ENCODE measurements around the gene FNBP1L.
A peak's percentile ranks its signal among the peaks of the same experiment; 100 is the strongest.
"Not testable (repeated sequence)": the region's sequence is repeated elsewhere in the genome, so short reads cannot be mapped to it uniquely, and the experiment has no call there.

The FNBP1L gene

GRCh38 chr1:93443454-93443853 is 4.5 kb upstream of the FNBP1L start:
- no peak for DNase-seq (ENCODE audit: low spot score)

DNA sequence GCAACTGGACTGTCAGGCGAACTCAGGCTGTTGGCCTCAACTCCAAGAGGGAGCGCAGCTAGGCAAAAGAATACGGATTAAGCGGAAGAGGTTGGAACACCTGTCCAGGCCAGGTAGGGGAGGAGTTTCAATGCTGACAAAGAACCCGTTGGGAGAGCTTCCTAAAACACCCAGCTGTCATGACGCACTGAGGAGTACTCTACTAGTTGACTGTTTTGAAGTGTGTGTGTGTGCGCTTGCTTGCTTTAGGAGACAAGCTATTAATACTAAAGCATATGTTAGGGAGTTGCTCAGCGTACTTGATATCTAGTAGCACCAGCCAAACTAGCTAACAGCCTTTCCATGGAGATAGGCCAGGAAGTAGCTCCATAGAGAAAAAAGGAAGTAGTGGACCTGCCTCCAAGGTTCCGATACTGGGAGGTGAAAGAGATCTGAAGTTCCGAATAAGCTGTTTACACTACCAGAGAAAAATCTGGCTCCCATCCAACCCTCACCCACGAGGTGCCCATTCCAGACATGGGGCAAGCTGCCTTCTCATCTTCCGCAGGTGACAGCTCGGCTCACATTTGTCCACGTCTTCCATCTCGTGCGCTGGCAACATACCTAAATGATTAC is 974 bp upstream of the FNBP1L start:
- peak; percentile 12 for DNase-seq (ENCODE audit: low spot score)

DNA sequence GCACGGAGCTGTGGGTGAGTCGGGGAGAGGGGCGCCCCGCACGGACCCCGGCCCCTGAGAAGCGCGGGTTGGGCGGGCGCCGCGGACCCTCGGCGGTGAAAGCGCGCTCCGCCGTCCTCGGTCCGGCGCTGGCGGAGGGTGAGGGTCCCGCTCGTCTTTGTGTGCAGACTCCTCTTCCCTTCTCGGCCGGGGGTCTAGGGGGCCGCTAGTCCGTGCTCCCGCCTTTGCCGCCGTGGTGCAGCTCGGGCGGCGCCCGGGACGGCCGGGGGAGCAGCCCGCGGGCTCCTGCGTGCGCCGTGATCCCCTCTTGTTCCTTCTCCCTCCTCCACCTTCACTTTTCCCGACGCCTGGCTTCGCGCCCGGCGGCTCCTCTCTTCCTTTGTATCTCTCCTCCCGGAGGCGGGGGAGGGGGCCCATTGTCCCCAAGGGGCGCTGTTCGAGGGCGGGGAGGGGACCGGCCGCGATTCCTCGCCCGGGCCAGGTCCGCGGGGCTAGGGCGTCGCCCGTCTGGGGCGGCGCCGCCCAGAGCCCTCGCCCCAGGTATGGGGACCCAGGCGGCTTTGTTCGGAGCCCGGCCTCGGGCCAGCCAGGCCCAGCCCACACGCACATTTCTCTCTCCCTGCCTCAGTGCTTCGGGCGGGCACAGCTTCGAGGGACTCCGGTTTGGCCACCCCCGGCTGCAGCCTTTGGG is 519 bp downstream of the FNBP1L start:
- peak; percentile 60 for DNase-seq (ENCODE audit: low spot score)

DNA sequence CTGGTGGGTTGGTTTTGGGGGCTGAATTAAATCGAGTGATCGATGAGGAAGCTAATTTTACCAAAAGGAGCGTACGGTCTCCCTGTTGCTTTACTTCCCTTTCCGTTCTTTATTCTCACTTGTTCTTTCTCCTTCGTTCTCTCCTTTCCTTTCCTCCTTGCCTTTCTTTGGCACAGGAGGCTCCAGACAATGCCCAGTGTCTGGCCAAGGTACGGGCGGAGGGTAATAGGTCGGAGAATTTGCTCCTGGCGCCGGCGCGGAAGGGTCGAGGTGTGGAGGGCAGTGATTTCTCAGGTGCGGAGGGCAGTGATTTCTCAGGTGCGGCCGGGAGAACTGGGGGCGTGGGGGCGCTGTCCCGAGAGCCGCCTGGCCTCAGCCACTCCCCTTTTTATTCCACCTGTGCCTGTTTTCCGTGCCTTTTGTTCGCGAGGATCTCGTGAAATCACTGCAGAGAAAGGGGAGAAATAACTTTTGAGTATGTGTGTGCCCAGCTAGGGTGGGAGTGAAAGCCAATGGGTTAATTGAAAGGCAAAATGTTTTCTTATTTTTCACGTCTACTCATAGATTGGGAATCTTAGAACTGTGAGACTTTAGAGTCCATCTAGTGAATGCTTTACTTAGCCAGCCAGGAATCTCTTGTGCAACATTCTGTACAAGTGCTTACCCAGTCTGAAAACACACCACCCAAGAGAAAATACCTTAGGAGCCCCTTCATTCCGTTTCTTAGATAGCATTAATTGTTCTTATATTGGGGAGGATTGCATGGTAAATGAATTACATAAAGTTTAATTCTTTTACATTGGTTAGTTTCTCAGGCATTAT is 1.3 kb downstream of the FNBP1L start:
- peak; percentile 45 for DNase-seq (ENCODE audit: low spot score)

DNA sequence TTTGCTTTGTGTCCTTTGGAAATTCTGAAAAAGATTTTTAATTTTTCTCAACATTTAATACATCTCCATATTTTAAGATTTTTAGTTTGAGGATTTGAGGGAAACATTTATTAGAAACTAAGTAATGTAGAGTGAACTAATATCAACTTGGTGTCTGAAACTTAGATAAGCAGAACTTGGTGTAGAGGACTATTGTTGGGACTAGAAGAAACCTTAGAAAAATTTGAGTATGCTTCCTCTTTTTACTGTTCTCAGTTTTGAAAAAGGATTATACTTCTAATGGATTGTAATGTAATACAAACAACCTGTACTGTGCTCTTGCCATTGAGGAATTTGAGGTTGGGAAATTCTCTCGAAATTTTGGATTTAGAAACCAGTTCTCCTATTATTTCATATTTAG is 2.4 kb downstream of the FNBP1L start:
- no peak for DNase-seq (ENCODE audit: low spot score)

DNA sequence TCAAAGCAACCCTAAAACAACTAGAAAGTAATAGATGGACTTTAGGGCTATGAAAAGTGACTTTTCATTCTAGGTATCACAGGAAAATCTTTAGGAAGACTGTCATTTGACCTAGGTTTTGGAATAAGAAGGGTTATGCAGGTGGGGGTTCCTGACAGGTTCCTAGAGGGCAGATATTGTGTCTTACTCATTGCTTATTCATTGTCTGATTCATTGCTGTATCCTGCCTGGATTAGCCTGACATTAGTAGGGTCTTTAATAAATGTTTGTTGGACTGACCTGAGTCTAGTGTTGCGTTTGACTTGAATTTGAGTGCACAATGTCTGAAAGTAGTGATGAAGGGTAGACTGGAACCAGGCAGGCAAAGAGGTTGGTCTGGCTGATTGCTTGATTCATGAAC is 6.0 kb downstream of the FNBP1L start:
- DNase-seq (ENCODE audit: low spot score), result no peak

- no peak for DNase-seq (ENCODE audit: low spot score)
Observed at GRCh38 chr1:93459126-93459525, 11.2 kb downstream of the FNBP1L start.

DNA sequence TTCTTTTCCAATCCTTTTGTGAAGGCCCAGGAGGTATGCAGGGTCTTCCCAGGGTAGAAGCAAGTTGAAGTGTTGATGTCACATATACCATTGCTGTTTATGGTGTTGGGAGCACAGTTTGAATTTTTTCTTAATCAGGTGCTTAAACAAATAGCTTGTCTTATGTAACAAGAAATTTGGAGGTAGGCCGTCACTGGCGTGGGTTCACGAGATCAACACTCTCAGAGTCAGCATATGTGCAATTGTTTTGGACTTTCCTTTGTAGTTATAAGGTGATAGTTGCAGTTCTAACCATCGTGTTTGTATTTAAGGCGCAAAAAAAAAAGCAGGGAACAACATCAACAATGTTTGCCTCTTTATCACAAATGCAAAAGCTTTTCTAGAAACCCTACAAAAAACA is 13.3 kb downstream of the FNBP1L start:
- no peak for DNase-seq (ENCODE audit: low spot score)

- DNase-seq (ENCODE audit: low spot score), result no peak
Observed at GRCh38 chr1:93463960-93464359, 16.0 kb downstream of the FNBP1L start.

DNA sequence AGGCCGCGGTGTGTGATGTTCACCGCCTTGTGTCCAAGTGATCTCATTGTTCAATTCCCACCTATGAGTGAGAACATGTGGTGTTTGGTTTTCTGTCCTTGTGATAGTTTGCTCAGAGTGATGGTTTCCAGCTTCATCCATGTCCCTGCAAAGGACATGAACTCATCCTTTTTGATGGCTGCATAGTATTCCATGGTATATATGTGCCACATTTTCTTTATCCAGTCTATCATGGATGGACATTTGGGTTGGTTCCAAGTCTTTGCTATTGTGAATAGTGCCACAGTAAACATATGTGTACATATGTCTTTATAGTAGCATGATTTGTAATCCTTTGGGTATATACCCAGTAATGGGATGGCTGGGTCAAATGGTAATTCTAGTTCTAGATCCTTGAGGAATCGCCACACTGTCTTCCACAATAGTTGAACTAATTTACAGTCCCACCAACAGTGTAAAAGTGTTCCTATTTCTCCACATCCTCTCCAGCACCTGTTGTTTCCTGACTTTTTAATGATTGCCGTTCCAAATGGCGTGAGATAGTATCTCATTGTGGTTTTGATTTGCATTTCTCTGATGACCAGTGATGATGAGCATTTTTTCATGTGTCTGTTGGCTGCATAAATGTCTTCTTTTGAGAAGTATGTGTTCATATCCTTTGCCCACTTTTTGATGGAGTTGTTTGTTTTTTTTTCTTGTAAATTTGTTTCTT is 17.6 kb downstream of the FNBP1L start:
- DNase-seq (ENCODE audit: low spot score), result not testable (repeated sequence)

- DNase-seq (ENCODE audit: low spot score), result no peak
Observed at GRCh38 chr1:93467606-93468005, 19.7 kb downstream of the FNBP1L start.

- DNase-seq (ENCODE audit: low spot score), result no peak
Observed at GRCh38 chr1:93468662-93469061, 20.7 kb downstream of the FNBP1L start.

GRCh38 chr1:93469223-93469622 is 21.3 kb downstream of the FNBP1L start:
- not testable (repeated sequence) for DNase-seq (ENCODE audit: low spot score)

- DNase-seq (ENCODE audit: low spot score), result no peak
Observed at GRCh38 chr1:93471284-93471683, 23.4 kb downstream of the FNBP1L start.

DNA sequence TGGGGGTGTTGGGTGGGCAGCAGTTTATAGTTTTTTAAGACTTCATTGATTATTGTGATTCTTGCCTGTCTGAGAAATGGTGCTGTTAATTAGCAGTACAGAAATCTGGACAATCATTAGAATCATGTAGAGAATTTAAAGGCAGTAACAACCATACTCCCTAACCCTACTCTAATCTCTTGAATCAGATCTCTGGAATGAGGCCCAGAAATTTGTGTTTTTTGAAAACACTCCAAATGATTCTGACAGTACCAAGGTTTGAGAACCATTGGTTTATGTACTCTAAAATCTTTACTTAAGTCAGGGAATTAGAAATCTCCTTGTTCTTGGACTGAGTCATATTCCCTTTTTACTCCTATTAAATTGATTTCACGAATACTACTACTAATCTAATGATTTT is 24.0 kb downstream of the FNBP1L start:
- DNase-seq (ENCODE audit: low spot score), result no peak

DNA sequence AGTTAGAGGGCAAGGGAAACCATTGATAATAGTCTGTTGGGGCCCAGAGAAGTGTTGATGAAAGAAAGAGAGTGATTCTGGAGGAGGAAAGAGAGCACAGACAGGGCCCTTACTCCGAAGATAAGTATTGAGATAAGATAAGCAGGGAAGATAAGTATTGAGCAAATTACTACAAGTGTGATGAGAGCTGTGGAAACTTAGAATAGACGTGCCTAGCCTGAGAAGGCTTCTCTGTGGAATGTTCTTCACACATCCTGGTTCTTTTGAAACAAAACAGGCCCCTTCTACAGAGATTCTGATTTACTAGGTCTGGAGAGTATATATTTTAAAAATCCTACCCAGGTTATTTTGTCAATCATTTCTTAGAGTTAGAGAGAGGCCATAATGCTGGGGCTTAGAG is 26.4 kb downstream of the FNBP1L start:
- no peak for DNase-seq (ENCODE audit: low spot score)

DNA sequence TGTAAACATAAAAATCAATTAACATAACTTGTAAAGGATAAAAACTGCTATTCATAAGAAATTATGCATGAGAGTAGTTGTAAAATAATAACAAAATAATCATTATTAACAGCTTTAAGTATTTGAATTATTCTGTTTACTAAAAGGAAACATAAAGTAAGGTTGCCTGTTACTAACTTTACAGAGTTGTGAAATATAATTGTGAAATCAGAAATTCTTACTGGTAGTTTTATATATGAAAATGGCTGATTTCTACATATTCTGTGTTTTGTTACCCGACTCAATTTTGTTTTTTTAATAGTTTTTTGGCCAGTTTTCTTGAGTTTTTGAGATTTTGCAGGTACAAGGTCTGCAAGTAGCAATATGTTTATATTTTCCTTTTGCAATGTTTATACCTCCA is 27.8 kb downstream of the FNBP1L start:
- no peak for DNase-seq (ENCODE audit: low spot score)

- not testable (repeated sequence) for DNase-seq (ENCODE audit: low spot score)
Observed at GRCh38 chr1:93479133-93479745, 31.3 kb downstream of the FNBP1L start.

GRCh38 chr1:93481899-93482298 is 34.0 kb downstream of the FNBP1L start:
- not testable (repeated sequence) for DNase-seq (ENCODE audit: low spot score)

GRCh38 chr1:93483200-93483599 is 35.3 kb downstream of the FNBP1L start:
- no peak for DNase-seq (ENCODE audit: low spot score)

DNA sequence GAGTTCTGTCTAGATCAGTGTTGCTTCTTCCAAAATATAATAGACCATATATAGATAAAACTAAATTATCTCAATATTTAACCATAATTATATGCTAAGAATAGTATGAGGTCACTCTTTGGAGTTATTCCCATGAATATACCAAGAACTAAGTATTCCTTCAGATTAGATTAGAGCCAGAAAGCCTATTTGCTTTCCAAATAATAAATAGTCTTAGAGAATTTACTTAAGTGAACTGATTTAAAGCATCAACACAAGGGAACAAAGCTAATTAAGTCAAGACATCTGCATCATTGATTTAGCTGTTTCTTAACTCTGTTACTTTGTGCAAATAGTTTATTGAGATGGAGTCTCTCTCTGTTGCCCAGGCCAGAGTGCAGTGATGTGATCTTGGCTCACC is 35.7 kb downstream of the FNBP1L start:
- DNase-seq (ENCODE audit: low spot score), result no peak

DNA sequence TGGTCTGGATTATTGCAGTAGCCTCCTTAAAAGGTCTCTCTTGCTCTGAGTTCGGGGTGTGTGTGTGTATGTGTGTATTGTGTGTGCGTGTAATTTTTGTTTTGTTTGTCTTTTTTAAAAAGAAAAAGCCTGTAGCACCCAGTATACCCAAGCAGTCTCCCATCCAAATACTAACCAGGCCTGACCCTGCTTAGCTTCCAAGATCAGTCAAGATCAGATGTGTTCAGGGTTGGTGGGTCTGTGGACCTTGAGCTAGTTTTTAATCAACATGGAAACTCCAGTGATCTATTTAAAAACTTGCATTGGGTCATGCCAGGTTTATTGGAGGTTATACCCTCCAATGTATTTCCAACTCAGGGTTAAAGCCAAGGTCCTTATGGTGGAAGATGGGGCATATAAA is 40.3 kb downstream of the FNBP1L start:
- no peak for DNase-seq (ENCODE audit: low spot score)

All from AG20443 (cell line).